GM12878 (cell line): ENCODE results near the gene FAM53B. TPM values are rescaled to one million over a fixed set of nuclear protein-coding genes. Genes with fewer than 3 reads are reported as not detected.

Source experiments
- BACH1 ChIP-seq: fragments of 450-650 bp; IDR thresholded peaks from 2 replicates; pipeline ENCODE4 v1.6.1; 2017; ENCODE audit warnings: mild to moderate bottlenecking, borderline replicate concordance
- BRCA1 ChIP-seq: IDR thresholded peaks from 2 replicates; pipeline ENCODE4 v1.6.1; 2011; ENCODE audit warnings: low read depth, low read length, improper control_type of control experiment
- EED ChIP-seq: sonication (generic); IDR thresholded peaks from 2 replicates; pipeline ENCODE4 v1.6.1; 2016; ENCODE audit warnings: antibody characterized with exemption, low read depth
- EZH2 ChIP-seq: IDR thresholded peaks from 2 replicates; pipeline ENCODE4 v1.6.1; 2012; ENCODE audit warnings: low read depth, mild to moderate bottlenecking, control low read depth, inconsistent platforms, low read length, borderline replicate concordance; ENCODE audit not compliant: control insufficient read depth
- FOS ChIP-seq: IDR thresholded peaks from 3 replicates; pipeline ENCODE4 v1.6.1; 2011; ENCODE audit warnings: borderline replicate concordance; ENCODE audit not compliant: insufficient read length; ENCODE audit errors: extremely low read depth
- FOXM1 ChIP-seq: IDR thresholded peaks from 2 replicates; pipeline ENCODE4 v1.6.1; 2012; ENCODE audit warnings: low read depth, mild to moderate bottlenecking, inconsistent platforms, low read length, moderate library complexity
- HDGF ChIP-seq: fragments of 450-650 bp; IDR thresholded peaks from 2 replicates; pipeline ENCODE4 v1.6.1; 2016; ENCODE audit warnings: antibody characterized with exemption
- IRF4 ChIP-seq: IDR thresholded peaks from 2 replicates; pipeline ENCODE4 v1.6.1; 2011; ENCODE audit warnings: low read depth, low read length
- NBN ChIP-seq: fragments of 450-650 bp; IDR thresholded peaks from 2 replicates; pipeline ENCODE4 v1.6.1; 2016
- NR2C1 ChIP-seq: fragments of 450-650 bp; IDR thresholded peaks from 2 replicates; pipeline ENCODE4 v1.6.1; 2017; ENCODE audit warnings: antibody characterized with exemption, mild to moderate bottlenecking, moderate library complexity
- PAX5 ChIP-seq: IDR thresholded peaks from 2 replicates; pipeline ENCODE4 v1.6.1; 2011; ENCODE audit warnings: low read depth, low read length, borderline replicate concordance
- PAX8 ChIP-seq: fragments of 450-650 bp; IDR thresholded peaks from 2 replicates; pipeline ENCODE4 v1.6.1; 2017; ENCODE audit warnings: mild to moderate bottlenecking, moderate library complexity
- POLR2AphosphoS5 ChIP-seq: IDR thresholded peaks from 2 replicates; pipeline ENCODE4 v1.6.1; 2011; ENCODE audit warnings: mild to moderate bottlenecking, low read length, inconsistent platforms
- RELA ChIP-seq: fragments of 450-650 bp; IDR thresholded peaks from 2 replicates; pipeline ENCODE4 v1.8.0; 2014; ENCODE audit warnings: borderline replicate concordance; ENCODE audit not compliant: partially characterized antibody
- SMAD5 ChIP-seq: IDR thresholded peaks from 2 replicates; pipeline ENCODE4 v1.6.1; 2016; ENCODE audit warnings: antibody characterized with exemption, low read depth
- STAT3 ChIP-seq: IDR thresholded peaks from 2 replicates; pipeline ENCODE4 v1.6.1; 2011; ENCODE audit warnings: low read depth, low read length, improper control_type of control experiment
- SUPT20H ChIP-seq: IDR thresholded peaks from 2 replicates; pipeline ENCODE4 v1.6.1; 2011; ENCODE audit warnings: low read depth, mild to moderate bottlenecking, low read length, moderate library complexity, borderline replicate concordance; ENCODE audit not compliant: control insufficient read depth
- ZNF384 ChIP-seq: IDR thresholded peaks from 2 replicates; pipeline ENCODE4 v1.6.1; 2012; ENCODE audit warnings: low read depth, mild to moderate bottlenecking, low read length, improper control_type of control experiment, borderline replicate concordance
- ZSCAN29 ChIP-seq: fragments of 450-650 bp; IDR thresholded peaks from 2 replicates; pipeline ENCODE4 v1.6.1; 2017; ENCODE audit warnings: mild to moderate bottlenecking, moderate library complexity
- polyA plus RNA-seq, 11 experiments: library from polyadenylated mRNA; depleted of rRNA in 4 of 11; unstranded in 6 of 11; stranded (reverse) in 5 of 11; fragments of >200 nt; fragmentation: Nextera tagmentation in 4 of 11; fragmentation: Illumina TruSeq in 1 of 11; extraction: Ambion mirVana in 4 of 11; extraction: Trizol in 1 of 11; gene quantifications; 1 replicate in 1 of 11; 2 replicates in 10 of 11; pipeline versions ENCODE4 v1.2.1 to v1.2.3, GENCODE V29; 2011 to 2016; ENCODE audit warnings: inconsistent platforms in 2 of 11, missing spikeins in 2 of 11, low read depth in 1 of 11
- total RNA-seq, 4 experiments: library from RNA; depleted of rRNA in 3 of 4; stranded (reverse); fragments of >200 nt in 3 of 4; fragmentation: Illumina TruSeq in 1 of 4; extraction: Trizol in 1 of 4; gene quantifications; 2 replicates each; pipeline versions ENCODE4 v1.2.1 to v1.2.3, GENCODE V29; 2013 to 2021
- TF ChIP-seq, protein P1 (sequence below): fragments of 450-650 bp; IDR thresholded peaks from 2 replicates; pipeline ENCODE4 v1.6.1; 2017; ENCODE audit warnings: borderline replicate concordance
- TF ChIP-seq, protein P2 (sequence below): IDR thresholded peaks from 2 replicates; pipeline ENCODE4 v1.6.1; 2012; ENCODE audit warnings: low read depth, low read length, improper control_type of control experiment
- TF ChIP-seq, protein P3 (sequence below): fragments of 450-650 bp; IDR thresholded peaks from 2 replicates; pipeline ENCODE4 v1.6.1; 2016; ENCODE audit warnings: mild to moderate bottlenecking
- TF ChIP-seq, protein P4 (sequence below): IDR thresholded peaks from 2 replicates; pipeline ENCODE4 v1.6.1; 2012; ENCODE audit warnings: low read depth, low read length, improper control_type of control experiment

Gene FAM53B
- total and polyA plus RNA-seq, 10 of the 15 experiments (the other 5 are each of a cell fraction or from before 2014, with no cell fraction given), result 0.05 to 26.3 (median 8.1) TPM

DNA sequence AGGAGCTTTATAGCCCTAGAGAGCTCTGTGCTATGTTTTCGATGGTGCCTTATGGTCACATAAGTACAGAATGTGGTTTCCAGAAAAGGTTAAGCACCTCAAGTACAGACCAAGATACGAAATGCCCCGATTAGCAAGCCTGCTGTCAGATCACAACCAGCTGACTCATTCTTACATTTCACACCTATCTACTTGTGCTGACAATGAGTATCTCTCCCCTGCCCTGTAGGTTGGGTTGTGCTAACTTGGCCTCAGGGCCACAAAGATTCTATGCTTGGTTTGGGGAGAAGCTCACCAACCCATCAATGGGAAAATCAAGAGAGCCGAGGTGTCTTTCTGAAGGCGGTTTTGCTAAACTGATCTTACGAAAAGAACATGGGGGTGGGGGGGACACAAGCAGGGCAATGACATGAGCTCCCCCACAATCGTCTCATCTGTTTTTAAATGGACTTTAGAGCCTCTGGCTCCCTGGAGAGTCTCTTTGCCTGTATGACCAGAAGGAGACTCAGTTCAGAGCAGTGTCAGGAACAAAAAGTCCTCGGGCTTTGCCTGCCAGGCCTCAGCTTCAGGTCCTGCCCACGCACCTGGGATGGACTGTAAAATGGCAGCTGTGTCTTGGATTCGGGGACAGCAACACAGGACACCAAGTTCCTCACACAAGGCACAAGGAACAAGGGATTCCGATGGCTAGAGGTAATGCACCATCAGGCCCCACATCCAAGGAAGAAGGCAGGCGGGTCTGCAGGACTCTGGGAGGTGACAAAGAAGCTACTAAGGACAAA lies 55.1 kb downstream of the FAM53B start (continued):
- TF ChIP-seq, protein P1, sequence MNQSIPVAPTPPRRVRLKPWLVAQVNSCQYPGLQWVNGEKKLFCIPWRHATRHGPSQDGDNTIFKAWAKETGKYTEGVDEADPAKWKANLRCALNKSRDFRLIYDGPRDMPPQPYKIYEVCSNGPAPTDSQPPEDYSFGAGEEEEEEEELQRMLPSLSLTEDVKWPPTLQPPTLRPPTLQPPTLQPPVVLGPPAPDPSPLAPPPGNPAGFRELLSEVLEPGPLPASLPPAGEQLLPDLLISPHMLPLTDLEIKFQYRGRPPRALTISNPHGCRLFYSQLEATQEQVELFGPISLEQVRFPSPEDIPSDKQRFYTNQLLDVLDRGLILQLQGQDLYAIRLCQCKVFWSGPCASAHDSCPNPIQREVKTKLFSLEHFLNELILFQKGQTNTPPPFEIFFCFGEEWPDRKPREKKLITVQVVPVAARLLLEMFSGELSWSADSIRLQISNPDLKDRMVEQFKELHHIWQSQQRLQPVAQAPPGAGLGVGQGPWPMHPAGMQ, result no peak; the same call in 1 of the 2 replicates
- peak; percentile 77; the same call in 1 of the 2 replicates for TF ChIP-seq FOXM1
- peak; percentile 76 for TF ChIP-seq RELA
- TF ChIP-seq EZH2, result no peak
- TF ChIP-seq NBN, result peak; percentile 91
- peak; percentile 33; the same call in 1 of the 2 replicates for TF ChIP-seq POLR2AphosphoS5
- TF ChIP-seq IRF4, result peak; percentile 98
- no peak for TF ChIP-seq NR2C1
- TF ChIP-seq ZNF384, result no peak
- peak; percentile 94 for TF ChIP-seq PAX5
- no peak for TF ChIP-seq BRCA1
- TF ChIP-seq ZSCAN29, result no peak
- TF ChIP-seq PAX8, result no peak
- TF ChIP-seq, protein P2, sequence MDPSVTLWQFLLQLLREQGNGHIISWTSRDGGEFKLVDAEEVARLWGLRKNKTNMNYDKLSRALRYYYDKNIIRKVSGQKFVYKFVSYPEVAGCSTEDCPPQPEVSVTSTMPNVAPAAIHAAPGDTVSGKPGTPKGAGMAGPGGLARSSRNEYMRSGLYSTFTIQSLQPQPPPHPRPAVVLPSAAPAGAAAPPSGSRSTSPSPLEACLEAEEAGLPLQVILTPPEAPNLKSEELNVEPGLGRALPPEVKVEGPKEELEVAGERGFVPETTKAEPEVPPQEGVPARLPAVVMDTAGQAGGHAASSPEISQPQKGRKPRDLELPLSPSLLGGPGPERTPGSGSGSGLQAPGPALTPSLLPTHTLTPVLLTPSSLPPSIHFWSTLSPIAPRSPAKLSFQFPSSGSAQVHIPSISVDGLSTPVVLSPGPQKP, result no peak
- TF ChIP-seq FOS, result no peak
- TF ChIP-seq SMAD5, result no peak
- TF ChIP-seq, protein P3, sequence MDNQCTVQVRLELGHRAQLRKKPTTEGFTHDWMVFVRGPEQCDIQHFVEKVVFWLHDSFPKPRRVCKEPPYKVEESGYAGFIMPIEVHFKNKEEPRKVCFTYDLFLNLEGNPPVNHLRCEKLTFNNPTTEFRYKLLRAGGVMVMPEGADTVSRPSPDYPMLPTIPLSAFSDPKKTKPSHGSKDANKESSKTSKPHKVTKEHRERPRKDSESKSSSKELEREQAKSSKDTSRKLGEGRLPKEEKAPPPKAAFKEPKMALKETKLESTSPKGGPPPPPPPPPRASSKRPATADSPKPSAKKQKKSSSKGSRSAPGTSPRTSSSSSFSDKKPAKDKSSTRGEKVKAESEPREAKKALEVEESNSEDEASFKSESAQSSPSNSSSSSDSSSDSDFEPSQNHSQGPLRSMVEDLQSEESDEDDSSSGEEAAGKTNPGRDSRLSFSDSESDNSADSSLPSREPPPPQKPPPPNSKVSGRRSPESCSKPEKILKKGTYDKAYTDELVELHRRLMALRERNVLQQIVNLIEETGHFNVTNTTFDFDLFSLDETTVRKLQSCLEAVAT, result peak; percentile 90
- 0 out of 2 replicates have a peak, but pooled peaks have one; percentile 59 for TF ChIP-seq EED
- TF ChIP-seq HDGF, result no peak
- 0 out of 2 replicates have a peak, but pooled peaks have one; percentile 85 for TF ChIP-seq STAT3
- TF ChIP-seq, protein P4, sequence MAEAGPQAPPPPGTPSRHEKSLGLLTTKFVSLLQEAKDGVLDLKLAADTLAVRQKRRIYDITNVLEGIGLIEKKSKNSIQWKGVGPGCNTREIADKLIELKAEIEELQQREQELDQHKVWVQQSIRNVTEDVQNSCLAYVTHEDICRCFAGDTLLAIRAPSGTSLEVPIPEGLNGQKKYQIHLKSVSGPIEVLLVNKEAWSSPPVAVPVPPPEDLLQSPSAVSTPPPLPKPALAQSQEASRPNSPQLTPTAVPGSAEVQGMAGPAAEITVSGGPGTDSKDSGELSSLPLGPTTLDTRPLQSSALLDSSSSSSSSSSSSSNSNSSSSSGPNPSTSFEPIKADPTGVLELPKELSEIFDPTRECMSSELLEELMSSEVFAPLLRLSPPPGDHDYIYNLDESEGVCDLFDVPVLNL, result no peak
- TF ChIP-seq SUPT20H, result no peak
- peak; percentile 99 for TF ChIP-seq BACH1
